HCT116 (cell line): ENCODE measurements around the gene SRD5A3. TPM values are rescaled to one million over a fixed set of nuclear protein-coding genes. Genes with fewer than 3 reads are reported as not detected.

Source experiments
- ATAC-seq: fragments of 200-7000 bp; cut with Tn5 transposase; 2 replicates; pipeline ENCODE4 v1.9.1; 2020; ENCODE audit warnings: mild to moderate bottlenecking, moderate library complexity
- BruUV-seq: library from RNA; stranded (reverse); fragments of 400-500 nt; replicated peaks from 2 replicates; lab custom pipeline; 2021; lab: Mats Ljungman, UMichigan
- CTCF ChIA-PET: fragments of 300-600 bp; sonication (Branson Sonifier 250); formaldehyde crosslinking; loops from one replicate; lab custom pipeline; 2021; ENCODE audit warnings: antibody characterized with exemption; lab: Charles Lee
- POLR2A ChIA-PET: fragments of 300-600, 350-600 bp; sonication (Branson Sonifier 250); formaldehyde crosslinking; loops from one replicate; lab custom pipeline; 2021; ENCODE audit warnings: antibody characterized with exemption; lab: Charles Lee
- RAD21 ChIA-PET, 2 experiments: fragments of 300-600 bp; sonication (Branson Sonifier 250); formaldehyde crosslinking; loops; one replicate each; lab custom pipeline; 2023; ENCODE audit warnings: low total read pairs in 2 of 2; ENCODE audit not compliant: uncharacterized antibody in 2 of 2, unreplicated experiment in 2 of 2, low non-redundant PET in 1 of 2; lab: Charles Lee
- DNase-seq: peaks from one replicate; pipeline ENCODE4 v3.0.0-alpha.2; 2010; ENCODE audit warnings: low read depth, low spot score
- H2AFZ ChIP-seq: fragments of 200-600 bp; shearing (Covaris generic), sonication (generic); 2 replicates; pipeline ENCODE4 v1.6.1; 2017; ENCODE audit warnings: low read depth, mixed run types, mixed read lengths, antibody characterized with exemption, low read length; ENCODE audit not compliant: poor library complexity, severe bottlenecking
- H3K27ac ChIP-seq: 2 replicates; pipeline ENCODE4 v1.5.1; 2012; ENCODE audit warnings: low read depth, low read length
- H3K27me3 ChIP-seq: fragments of 200-600 bp; sonication (generic); 2 replicates; pipeline ENCODE4 v1.6.1; 2016; ENCODE audit warnings: mixed run types, low read length, mixed read lengths; ENCODE audit not compliant: insufficient read depth
- H3K36me3 ChIP-seq, 2 experiments: fragments of 200-500 bp in 1 of 2; fragments of 200-600 bp in 1 of 2; sonication (Bioruptor generic) in 1 of 2; sonication (generic) in 1 of 2; 2 replicates each; pipeline versions ENCODE4 v1.5.1 to v1.6.1; 2014 to 2016; ENCODE audit warnings: low read length in 2 of 2, inconsistent platforms in 1 of 2, mixed read lengths in 1 of 2, mixed run types in 1 of 2; ENCODE audit not compliant: insufficient read depth in 2 of 2, control insufficient read depth in 1 of 2
- H3K4me1 ChIP-seq, 2 experiments: fragments of 200-600 bp in 1 of 2; sonication (generic) in 1 of 2; 2 replicates each; pipeline versions ENCODE4 v1.5.1 to v1.6.1; 2012 to 2017; ENCODE audit warnings: low read length in 2 of 2, inconsistent platforms in 1 of 2, mild to moderate bottlenecking in 1 of 2, mixed read lengths in 1 of 2, mixed run types in 1 of 2, moderate library complexity in 1 of 2; ENCODE audit not compliant: insufficient read depth in 2 of 2, control insufficient read depth in 1 of 2
- H3K4me2 ChIP-seq: fragments of 200-600 bp; sonication (generic); 2 replicates; pipeline ENCODE4 v1.6.1; 2017; ENCODE audit warnings: mixed run types, low read length, mixed read lengths
- H3K4me3 ChIP-seq, 2 experiments: fragments of 200-600 bp in 1 of 2; sonication (generic) in 1 of 2; replicated peaks in 1 of 2; 2 replicates each; pipeline ENCODE4 v1.5.1; 2011 to 2016; ENCODE audit warnings: low read length in 2 of 2, control low read depth in 1 of 2, low read depth in 1 of 2, mild to moderate bottlenecking in 1 of 2, mixed read lengths in 1 of 2, mixed run types in 1 of 2
- H3K79me2 ChIP-seq: fragments of 200-600 bp; sonication (generic); 2 replicates; pipeline ENCODE4 v1.6.1; 2017; ENCODE audit warnings: mild to moderate bottlenecking, mixed run types, low read length, moderate library complexity, mixed read lengths; ENCODE audit not compliant: insufficient read depth
- H3K9ac ChIP-seq: fragments of 200-600 bp; sonication (generic); 2 replicates; pipeline ENCODE4 v1.6.1; 2016; ENCODE audit warnings: low read length, mixed read lengths
- H3K9me2 ChIP-seq: fragments of 200-600 bp; sonication (generic), shearing (Covaris generic); 2 replicates; pipeline ENCODE4 v1.6.1; 2017; ENCODE audit warnings: mixed run types, mild to moderate bottlenecking, moderate library complexity; ENCODE audit not compliant: insufficient read depth
- H3K9me3 ChIP-seq, 2 experiments: fragments of 200-500 bp in 1 of 2; fragments of 200-600 bp in 1 of 2; sonication (Bioruptor generic) in 1 of 2; sonication (generic) in 1 of 2; 2 replicates each; pipeline ENCODE4 v1.6.1; 2014 to 2017; ENCODE audit warnings: low read length in 2 of 2, mixed read lengths in 2 of 2, inconsistent platforms in 1 of 2, low read depth in 1 of 2, mild to moderate bottlenecking in 1 of 2, mixed run types in 1 of 2, moderate library complexity in 1 of 2; ENCODE audit not compliant: control insufficient read depth in 1 of 2, insufficient read depth in 1 of 2
- H4K20me1 ChIP-seq: fragments of 200-600 bp; sonication (generic), shearing (Covaris generic); 2 replicates; pipeline ENCODE4 v1.6.1; 2017; ENCODE audit warnings: mixed run types, mild to moderate bottlenecking, moderate library complexity; ENCODE audit not compliant: insufficient read depth
- ELF1 ChIP-seq: IDR thresholded peaks from 2 replicates; pipeline ENCODE4 v1.6.1; 2012; ENCODE audit warnings: low read depth, borderline replicate concordance
- EZH2 ChIP-seq: fragments of 200-600 bp; sonication (generic); IDR thresholded peaks from 2 replicates; pipeline ENCODE4 v1.6.1; 2017; ENCODE audit warnings: antibody characterized with exemption, mixed run types
- EZH2phosphoT487 ChIP-seq: fragments of 200-600 bp; IDR thresholded peaks from 2 replicates; pipeline ENCODE4 v1.6.1; 2018; ENCODE audit warnings: antibody characterized with exemption, borderline replicate concordance
- REST ChIP-seq: IDR thresholded peaks from 2 replicates; pipeline ENCODE4 v1.6.1; 2012; ENCODE audit warnings: low read depth
- SP1 ChIP-seq: IDR thresholded peaks from 2 replicates; pipeline ENCODE4 v1.6.1; 2012; ENCODE audit warnings: low read depth
- YY1 ChIP-seq: IDR thresholded peaks from 2 replicates; pipeline ENCODE4 v1.6.1; 2011; ENCODE audit warnings: low read length, low read depth, moderate library complexity, mild to moderate bottlenecking; ENCODE audit not compliant: insufficient replicate concordance; ENCODE audit errors: extremely low read depth
- intact Hi-C: fragments of 100-400 bp; cut with micrococcal nuclease; formaldehyde crosslinking; loops from 2 replicates; pipeline ENCODE4 v1.10.0; 2022
- total RNA-seq: library from RNA; stranded (reverse); gene quantifications from one replicate; pipeline ENCODE4 v1.2.1, GENCODE V29; 2021; ENCODE audit not compliant: unreplicated experiment

Gene SRD5A3
- total RNA-seq, 1 experiment from 2014 or later: 19.9 TPM

DNA sequence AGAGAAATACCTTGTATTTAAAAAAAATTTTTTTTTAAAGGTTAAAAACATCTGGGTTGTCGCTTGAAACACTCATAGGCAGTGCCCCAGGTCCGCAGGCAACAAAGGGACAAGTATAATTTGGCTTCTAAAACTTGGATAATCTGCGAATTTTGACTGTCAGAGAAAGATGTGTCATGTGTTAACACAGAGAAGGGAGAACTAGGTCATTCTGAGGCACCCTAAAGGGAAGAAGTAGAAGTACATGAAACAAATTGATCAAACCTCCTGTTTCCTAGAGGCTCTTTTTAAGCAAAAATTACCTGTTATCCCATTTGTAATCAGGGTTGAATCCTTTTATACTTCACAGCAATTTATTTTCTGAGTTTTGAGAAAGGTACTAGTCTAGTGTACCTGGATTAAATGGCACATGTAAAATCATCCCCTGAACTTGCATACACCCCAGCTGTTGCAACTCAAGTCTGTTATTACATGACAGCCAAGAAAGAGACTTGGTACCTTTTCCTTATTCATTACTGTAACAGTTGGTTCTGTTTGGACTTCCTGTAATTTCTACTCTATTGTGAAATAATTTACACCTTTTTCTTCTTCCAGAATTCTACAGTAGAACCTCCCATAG, 1.7 kb downstream of the SRD5A3 start:
- H3K4me2 ChIP-seq: peak overlapping the region; percentile 90
- POLR2A ChIA-PET: no interaction called here
- TF ChIP-seq YY1: no peak
- no peak for TF ChIP-seq EZH2phosphoT487
- no peak for TF ChIP-seq ELF1
- no peak for TF ChIP-seq SP1
- TF ChIP-seq EZH2: no peak
- TF ChIP-seq REST: no peak
- CTCF ChIA-PET: interaction anchor here (2.3 kb wide), 1 partner anchor 198 kb away, joined by 5 read pairs; no protein-coding TSS in a partner anchor
- no peaks in the 10 kb centered on the region for H3K36me3 ChIP-seq
- no peaks in the 10 kb centered on the region for H3K27me3 ChIP-seq
- H3K79me2 ChIP-seq: no peaks in the 10 kb centered on the region; the same call in 1 of the 2 replicates
- no peak for ATAC-seq
- TSS peak; percentile 51 for BruUV-seq
- H3K9ac ChIP-seq: 0 out of 2 replicates have a peak overlapping the region, but pooled peaks have one; percentile 74
- peak overlapping the region; percentile 91; the same call in 1 of the 2 replicates for H3K27ac ChIP-seq
- RAD21 ChIA-PET: interaction anchor here in 1 of 2 experiments (0.9 kb wide), 1 partner anchor 47 kb away, joined by 3 read pairs; no protein-coding TSS in a partner anchor
- no peaks in the 10 kb centered on the region for H3K9me2 ChIP-seq
- intact Hi-C loops: loop anchor here (5.0 to 10.0 kb wide), 3 partner anchors 200 to 517 kb away; partner anchors contain the start of genes CLOCK and NMU
- DNase-seq: no peak
- H2AFZ ChIP-seq: no peak overlapping the region
- H3K4me1 ChIP-seq: peaks cover 27 to 38% of the 10 kb centered on the region in 2 experiments
- H3K4me3 ChIP-seq: peak overlapping the region; percentile 57 to 68; a peak in 2 of 4 replicates
- H3K9me3 ChIP-seq: peaks cover 0 to 2% of the 10 kb centered on the region in 2 experiments; a peak in 1 of 4 replicates
- H4K20me1 ChIP-seq: no peaks in the 10 kb centered on the region
